Stimulated activated CD8-positive, alpha-beta memory T cell treated with anti-CD3 and anti-CD28 coated beads, Interleukin-4, amount 100 ng/mL, for 4 hours (primary cell): ENCODE results near the gene SNRPA.
A peak's percentile ranks its signal among the peaks of the same experiment; 100 is the strongest.

Experiments
- DNase-seq, 2 donors: peaks; one replicate each; pipeline ENCODE4 v3.0.0-alpha.2; 2020; ENCODE audit warnings: low read depth in 2 of 2, low spot score in 1 of 2

The SNRPA gene

GRCh38 chr19:40750874-40751537 lies at the start of gene SNRPA:
TSS of gene SNRPA (plus strand) at chr19:40751203. CDS start at chr19:40751409, 206 bp downstream.
- DNase-seq: peak; percentile 90 to 92

- no peak for DNase-seq
Measured at GRCh38 chr19:40701758-40702157, 49.2 kb upstream of the SNRPA start.

- no peak for DNase-seq
Measured at GRCh38 chr19:40702337-40703012, 48.5 kb upstream of the SNRPA start.

GRCh38 chr19:40703029-40703755 lies 47.8 kb upstream of the SNRPA start:
- no peak for DNase-seq

- no peak for DNase-seq
Measured at GRCh38 chr19:40704491-40705361, 46.3 kb upstream of the SNRPA start.

GRCh38 chr19:40705362-40705651 lies 45.7 kb upstream of the SNRPA start:
- no peak for DNase-seq

GRCh38 chr19:40705950-40706619 lies 44.9 kb upstream of the SNRPA start:
- DNase-seq: no peak

GRCh38 chr19:40707615-40708014 lies 43.4 kb upstream of the SNRPA start:
- no peak for DNase-seq

GRCh38 chr19:40709817-40710216 lies 41.2 kb upstream of the SNRPA start:
- DNase-seq: no peak

GRCh38 chr19:40713939-40714338 lies 37.1 kb upstream of the SNRPA start:
- no peak for DNase-seq

GRCh38 chr19:40714441-40715299 lies 36.3 kb upstream of the SNRPA start:
- DNase-seq: peak; percentile 79 to 81

GRCh38 chr19:40716031-40716481 lies 34.9 kb upstream of the SNRPA start:
- peak; percentile 67 to 71 for DNase-seq

- DNase-seq: peak; percentile 100
Measured at GRCh38 chr19:40716482-40717324, 34.3 kb upstream of the SNRPA start, which contains the start of the genes COQ8B and ITPKC. TSS of gene COQ8B (minus strand) at chr19:40716886. CDS start at chr19:40714632, 2,254 bp downstream. TSS of gene ITPKC (plus strand) at chr19:40717112. CDS start at chr19:40717136, 24 bp downstream.

- no peak for DNase-seq
Measured at GRCh38 chr19:40717325-40717879, 33.6 kb upstream of the SNRPA start.

- no peak for DNase-seq
Measured at GRCh38 chr19:40717880-40718773, 32.9 kb upstream of the SNRPA start.

- no peak for DNase-seq
Measured at GRCh38 chr19:40718774-40719391, 32.1 kb upstream of the SNRPA start.

- no peak for DNase-seq
Measured at GRCh38 chr19:40719414-40719894, 31.5 kb upstream of the SNRPA start.
